CD4-positive, alpha-beta T cell treated with Interleukin-2 at 100 ng/mL for 4 hours (primary cell): ENCODE data around the gene TDP1.
A peak's percentile ranks its signal among the peaks of the same experiment; 100 is the strongest.
"Not testable (repeated sequence)": the region's sequence is repeated elsewhere in the genome, so short reads cannot be mapped to it uniquely, and the experiment has no call there.

Experiments
- DNase-seq: peaks from one replicate; pipeline ENCODE4 v3.0.0-alpha.2; 2020; ENCODE audit warnings: low spot score

Gene TDP1

DNA sequence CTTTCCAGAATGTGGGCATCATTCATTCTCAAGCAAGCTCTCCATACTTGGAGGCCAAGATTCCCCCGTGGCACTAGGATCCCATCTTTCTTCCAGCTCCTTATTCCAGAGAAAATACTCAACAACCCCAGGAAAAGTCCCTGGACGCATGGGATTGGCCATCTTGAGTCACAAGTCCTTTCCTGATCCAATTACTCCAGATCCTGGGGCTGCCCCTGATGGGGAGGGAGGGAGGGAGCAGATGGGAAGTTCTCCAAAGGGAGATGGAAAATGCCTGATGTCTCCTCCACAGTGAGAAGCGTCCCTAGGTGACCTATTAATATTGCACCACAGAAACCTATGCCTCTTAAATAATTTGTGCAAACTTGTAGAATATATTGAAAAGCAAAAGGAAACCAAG is 93.7 kb downstream of the TDP1 start:
- no peak for DNase-seq

DNA sequence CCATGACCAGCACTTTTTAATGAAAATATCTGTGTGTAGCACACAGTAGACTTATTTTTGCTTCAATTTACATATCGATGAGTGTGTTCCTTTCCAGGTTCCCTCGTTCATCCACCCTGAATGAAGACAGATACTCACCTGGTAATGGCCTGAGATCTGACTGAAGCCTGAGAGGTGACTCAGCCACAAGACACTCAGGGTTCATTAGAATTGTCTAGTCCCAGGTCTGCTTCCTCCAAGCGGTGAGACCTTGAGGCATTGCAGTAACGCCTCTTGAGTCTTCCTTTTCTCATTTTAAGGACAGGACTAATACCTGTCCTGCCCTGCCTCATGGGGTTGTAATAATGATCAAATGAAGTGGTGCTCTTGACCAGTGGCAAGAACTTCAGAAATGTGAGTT is 94.5 kb downstream of the TDP1 start:
- DNase-seq, result no peak

DNA sequence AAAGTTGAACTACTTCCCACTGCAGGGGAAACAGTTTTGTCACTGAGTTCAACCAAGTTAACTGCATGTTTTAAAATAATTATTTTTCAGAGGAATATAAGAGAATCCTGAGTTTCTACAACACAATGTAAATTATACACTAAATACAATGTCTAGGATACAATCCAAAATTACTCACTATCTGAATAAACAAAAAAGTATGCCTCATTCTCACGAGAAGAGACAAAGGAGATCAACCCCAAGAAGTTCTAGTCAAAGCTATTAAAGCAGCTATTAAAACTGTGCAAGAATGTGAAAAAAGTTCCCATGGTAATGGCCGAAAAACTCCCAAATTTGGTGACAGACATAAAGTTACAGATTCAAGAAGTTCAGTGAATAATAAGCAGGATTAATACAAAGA is 97.3 kb downstream of the TDP1 start:
- no peak for DNase-seq

DNA sequence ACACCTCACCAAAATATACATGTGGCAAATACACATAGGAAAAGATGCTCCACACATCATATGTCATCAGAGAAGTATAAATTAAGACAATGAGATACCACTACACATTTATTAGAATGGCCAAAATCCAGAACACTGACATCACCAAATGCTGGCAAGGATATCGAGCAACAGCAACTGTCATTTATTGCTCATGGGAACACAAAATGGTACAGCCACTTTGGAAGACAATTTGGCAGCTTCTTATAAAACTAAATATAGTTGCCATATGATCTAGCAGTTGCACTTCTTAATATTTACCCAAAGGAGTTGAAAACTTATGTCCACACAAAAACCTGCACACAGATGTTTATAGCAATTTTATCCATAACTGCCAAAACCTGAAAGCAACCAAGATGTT is 99.1 kb downstream of the TDP1 start:
- no peak for DNase-seq

DNA sequence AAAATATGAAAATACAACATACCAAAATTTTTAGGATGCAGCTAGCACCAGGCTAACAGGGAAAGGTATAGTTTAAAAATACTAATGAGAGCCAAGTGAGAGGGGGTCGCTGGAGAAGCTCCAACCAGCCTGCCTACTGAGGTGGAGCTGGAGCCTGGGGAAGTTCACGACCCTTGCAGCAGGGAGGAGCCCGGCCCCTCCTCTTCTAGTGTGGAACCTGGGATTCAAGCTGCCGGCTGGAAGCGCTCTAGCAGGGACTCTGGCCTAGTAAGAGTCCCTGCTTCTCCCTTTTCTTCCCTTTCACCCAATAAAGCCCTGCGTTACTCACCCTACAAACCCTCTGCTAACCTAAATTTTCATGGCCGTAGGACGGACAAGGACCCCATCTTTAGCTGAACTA is 101.1 kb downstream of the TDP1 start:
- no peak for DNase-seq

DNA sequence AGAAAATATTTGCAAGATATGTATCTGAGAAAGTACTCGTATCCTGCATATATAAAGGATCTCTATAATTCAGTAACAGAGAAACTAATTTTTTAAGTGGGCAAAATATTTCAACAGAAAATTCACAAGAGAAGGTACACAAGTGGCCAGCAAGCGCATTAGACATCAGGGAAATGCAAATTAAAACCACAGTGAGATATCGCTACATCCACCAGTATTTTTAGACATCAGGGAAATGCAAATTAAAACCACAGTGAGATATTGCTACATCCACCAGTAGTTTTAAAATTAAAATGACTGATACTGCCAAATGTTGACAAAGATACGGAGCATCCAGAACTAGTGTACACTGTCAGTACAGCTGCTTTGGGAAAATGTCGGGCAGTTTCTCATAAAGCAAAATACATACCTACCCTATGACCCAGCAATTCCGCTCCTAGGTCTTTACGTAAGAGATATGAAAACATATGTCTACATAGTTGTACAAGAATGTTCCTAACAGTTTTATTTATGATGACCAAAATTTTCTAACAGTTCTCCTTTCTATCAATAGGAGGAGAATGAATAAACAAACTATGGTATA is 103.2 kb downstream of the TDP1 start:
- DNase-seq, result no peak

DNA sequence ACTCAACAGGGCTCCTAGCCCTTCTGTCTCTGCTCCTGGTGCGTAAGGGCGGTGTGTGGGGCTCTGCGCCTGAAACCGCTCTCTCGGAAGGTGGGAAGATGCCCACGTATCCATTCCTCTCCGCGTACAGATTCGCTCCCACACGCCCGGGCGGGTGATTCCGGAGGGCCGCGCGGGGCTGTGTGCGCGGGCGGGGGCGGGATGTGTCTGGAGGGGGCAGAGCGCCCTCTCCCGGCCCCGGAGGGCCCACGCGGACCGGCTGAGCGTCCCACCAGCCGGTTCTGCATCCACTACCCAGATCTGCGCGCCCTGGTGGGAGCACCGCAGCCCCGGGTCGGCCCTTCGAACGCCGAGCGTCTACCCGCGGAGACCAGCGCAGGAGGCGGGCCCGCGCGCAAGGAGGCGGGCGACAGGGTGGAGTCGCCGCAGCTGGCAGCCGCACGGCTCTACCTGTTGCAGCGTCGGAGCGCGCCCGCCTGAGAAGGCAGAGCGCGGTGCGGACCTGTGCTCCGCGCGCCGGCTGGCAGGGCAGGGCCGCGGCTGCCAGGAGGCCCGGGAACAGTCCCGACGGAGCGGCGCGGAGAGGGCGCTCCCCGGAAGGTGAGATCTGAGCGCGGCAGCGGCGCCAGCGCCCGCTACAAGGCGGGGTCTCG is 104.7 kb downstream of the TDP1 start:
- DNase-seq, result peak; percentile 14

DNA sequence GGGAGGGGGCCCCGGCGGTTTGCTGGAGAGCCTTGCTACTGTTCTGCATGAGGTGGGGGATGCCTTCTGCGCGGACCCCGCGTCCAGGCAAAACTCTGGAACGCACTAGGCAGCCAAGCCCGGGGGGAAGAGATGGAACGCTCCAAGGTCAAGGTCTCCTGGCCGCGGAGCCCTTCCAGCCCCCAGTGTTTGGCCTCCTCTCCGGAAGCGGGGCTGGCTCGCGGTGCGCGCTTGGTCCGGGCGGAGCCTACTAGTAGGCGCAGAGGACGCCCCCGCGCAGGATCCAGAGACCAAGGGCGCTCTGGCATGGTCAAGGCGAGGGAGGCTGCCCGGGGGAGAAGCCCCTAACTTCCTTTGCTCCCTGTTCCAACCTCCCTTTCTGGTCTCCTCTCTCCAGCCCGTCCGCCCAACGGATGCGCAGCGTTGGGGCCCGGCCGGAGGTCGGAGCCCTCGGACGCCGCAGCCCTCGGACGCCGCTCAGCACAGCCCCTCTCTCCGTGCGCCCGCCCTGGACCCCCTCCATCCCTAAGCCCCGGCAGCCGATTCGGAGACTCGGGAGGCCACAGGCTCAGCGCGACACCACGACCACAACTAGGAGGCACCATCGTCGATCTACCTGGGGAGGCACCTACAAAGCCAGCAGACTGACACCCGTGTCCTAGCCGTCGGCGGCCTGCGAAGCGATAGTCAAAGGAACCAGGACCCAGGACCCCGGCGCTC is 105.4 kb downstream of the TDP1 start:
- DNase-seq, result no peak

DNA sequence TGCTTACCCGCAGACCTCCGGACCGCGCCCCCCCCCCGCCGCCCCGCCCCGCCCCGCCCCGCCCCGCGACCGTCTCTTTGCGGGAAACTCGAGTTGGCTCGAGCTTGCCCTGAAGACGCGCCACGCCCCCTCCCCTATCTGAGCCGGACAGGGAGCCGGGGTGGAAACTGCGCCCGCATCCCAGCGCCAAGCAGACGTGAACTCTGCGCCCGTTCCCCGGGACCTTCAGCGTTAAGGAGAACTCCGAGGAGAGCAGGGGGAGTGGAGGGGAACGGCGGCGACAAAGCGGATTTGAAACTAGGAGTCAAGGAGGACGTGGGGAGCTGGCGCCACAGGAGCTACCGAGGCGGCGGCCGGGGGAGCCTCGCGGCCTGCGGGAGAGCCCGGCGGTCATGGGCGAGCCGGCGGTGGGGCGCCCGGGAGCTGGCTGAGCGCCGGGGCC is 106.0 kb downstream of the TDP1 start, which contains the start of gene KCNK13:
KCNK13 (plus strand) TSS at position 310 of the 442 bp plus-strand sequence. CDS start 212 bp downstream, outside the sequence.
- DNase-seq, result no peak

DNA sequence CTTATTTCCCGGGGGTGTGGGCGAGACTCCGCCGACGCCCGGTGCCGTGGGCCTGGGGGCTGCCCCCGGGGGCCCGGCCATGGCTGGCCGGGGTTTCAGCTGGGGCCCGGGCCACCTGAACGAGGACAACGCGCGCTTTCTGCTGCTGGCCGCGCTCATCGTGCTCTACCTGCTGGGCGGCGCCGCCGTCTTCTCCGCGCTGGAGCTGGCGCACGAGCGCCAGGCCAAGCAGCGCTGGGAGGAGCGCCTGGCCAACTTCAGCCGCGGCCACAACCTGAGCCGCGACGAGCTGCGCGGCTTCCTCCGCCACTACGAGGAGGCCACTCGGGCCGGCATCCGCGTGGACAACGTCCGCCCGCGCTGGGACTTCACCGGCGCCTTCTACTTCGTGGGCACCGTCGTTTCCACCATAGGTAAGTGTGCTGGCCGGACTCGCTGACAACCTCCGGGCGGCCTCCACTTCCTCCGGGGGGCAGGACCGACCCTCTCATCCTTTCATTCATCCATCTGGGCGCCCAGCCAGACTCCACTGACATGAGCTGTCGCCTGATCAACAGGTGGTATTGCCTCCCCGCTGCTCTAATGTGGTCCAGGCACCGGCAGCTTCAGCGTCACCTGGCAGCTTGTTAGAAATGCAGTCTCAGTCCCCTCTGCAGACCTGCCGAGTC is 106.5 kb downstream of the TDP1 start:
- DNase-seq, result no peak

DNA sequence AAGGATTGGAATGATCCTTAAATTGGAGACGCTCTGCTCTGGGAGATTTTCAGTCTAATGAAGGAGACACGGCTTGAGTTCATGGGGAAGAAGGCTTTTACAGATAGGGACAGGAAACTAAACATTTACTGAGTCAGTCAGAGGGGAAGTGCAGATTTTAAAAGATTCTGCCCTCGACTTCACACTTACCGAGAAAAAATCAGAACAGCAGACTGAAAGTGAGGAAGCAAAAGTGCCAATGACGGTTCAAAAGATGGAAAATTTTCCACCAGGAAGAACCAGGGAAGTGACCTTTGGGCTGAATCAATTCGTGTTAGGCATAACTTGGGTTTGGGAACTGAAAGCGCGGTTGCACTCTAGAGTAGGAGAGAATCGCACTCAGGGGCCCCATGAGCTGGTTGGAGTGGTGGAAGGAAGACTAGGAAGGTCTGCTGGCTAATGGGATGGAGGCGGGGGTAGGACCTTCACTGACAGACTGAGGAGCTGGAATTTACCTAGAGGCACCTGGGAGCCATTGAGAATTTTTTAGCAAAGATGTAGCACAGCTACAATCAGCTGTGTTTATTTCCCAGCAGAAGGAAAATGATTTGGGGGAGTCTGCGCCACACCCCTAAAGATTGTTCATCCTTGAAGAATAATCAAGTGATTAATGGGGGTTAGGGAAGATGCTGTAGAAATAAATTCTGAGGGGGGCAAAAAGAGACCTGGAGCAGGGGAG is 107.3 kb downstream of the TDP1 start:
- no peak for DNase-seq

DNA sequence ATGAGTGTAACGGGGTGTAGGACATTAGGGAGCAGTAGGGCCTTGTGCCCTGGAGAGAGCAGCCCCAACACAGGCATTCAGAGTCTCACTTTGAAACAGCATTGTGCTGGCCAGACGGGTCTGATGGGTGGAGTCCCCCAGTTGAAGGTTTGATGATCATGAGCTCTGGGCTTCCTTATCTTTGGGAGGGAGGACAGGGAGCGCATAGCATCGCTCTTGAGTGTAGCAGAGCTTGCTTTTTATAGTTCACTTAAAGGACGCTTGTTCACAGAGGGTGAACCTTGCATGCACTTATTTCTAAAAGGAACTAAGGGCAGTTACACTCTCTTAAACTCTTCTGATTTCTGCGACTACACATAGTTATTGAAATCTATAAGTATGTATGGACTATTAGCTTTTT is 116.6 kb downstream of the TDP1 start:
- DNase-seq, result no peak

DNA sequence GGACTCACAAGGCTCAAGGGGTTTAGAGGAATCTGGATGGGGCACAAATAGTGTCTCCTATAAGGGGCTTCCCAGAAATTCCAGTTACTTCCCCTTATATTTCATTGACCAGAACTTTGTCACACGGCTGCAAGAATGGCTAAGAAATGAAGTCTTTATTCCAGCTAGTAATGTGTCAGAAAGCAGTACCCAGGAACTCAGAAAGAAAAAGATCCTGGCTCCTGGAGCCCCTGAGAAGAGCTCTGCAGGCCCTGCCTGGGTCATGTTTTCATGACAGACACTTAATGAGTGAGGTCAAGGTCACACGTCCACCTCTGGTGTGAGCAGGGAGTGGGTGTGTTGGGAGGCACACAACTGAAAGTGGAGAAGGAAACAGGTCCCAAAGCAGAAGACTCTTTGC is 123.8 kb downstream of the TDP1 start:
- no peak for DNase-seq

DNA sequence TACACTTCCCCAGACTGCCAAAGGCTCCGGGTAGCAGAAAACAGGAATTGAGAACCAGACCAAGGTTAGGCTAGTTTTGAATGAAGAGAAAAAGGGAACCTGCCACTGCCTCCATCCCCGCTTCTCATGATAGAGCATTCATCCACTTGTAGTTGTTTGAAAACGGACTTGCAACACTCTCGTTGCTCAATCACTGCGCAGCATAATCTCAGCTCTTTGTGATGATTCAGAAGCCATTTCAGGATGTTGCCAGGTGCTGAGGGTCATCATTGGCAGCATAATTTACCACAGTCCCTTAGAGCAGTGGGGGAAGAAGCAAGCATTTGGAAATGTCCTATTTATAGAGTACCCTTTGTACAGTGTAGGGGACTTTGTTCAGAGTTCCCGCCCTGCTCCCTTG is 131.7 kb downstream of the TDP1 start:
- peak; percentile 14 for DNase-seq

DNA sequence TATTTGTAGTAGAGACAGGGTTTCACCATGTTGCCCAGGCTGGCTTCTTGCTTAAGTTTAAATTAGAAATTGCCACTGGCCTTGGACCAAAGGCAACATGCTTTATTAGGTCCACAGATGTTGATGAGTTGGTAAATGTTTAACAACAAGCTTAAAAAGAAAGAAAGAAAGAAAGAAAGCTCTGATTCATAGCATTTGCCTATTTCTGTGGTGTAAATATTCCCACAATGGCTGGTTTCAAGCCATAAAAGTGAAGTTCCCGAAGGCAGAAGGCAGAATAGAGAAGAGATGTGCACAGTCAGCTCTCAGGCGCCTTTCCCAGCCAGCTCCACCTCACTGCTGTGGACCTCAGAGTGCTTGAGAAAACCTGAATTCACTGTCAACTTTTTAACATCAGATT is 132.4 kb downstream of the TDP1 start:
- DNase-seq, result no peak

DNA sequence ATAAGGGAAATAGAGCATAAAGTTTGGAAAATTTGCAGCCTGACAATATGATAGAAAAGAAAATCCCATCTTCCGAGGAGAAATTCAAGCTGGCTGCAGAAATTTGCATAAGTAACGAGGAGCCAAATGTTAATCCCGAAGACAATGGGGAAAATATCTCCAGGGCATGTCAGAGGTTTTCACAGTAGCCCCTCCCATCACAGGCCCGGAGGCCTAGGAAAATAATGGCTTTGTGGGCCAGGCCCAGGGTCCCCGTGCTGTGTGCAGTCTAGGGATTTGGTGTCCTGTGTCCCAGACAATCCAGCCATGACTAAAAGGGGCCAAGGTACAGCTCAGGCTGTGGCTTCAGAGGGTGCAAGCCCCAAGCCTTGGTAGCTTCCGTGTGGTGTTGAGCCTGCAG is 133.8 kb downstream of the TDP1 start:
- DNase-seq, result not testable (repeated sequence)

DNA sequence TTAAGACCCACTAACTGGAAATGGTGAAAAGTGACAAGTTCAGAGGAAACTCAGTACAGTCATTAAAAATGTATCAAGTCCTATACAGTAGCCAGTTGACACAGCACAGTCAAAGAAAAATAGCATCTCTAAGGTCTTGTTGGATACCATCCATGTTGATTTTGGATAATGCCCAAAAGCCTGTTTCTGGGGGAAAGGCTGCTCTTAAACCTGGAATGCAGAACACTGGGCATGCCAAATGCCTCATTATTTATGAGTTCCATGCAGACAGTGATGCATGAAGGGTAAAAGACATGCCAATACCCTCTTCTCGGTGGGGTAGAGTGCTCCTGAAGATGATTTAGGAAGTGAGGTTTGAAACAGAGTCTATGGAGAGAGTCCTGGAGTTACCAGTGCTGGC is 135.7 kb downstream of the TDP1 start:
- no peak for DNase-seq

DNA sequence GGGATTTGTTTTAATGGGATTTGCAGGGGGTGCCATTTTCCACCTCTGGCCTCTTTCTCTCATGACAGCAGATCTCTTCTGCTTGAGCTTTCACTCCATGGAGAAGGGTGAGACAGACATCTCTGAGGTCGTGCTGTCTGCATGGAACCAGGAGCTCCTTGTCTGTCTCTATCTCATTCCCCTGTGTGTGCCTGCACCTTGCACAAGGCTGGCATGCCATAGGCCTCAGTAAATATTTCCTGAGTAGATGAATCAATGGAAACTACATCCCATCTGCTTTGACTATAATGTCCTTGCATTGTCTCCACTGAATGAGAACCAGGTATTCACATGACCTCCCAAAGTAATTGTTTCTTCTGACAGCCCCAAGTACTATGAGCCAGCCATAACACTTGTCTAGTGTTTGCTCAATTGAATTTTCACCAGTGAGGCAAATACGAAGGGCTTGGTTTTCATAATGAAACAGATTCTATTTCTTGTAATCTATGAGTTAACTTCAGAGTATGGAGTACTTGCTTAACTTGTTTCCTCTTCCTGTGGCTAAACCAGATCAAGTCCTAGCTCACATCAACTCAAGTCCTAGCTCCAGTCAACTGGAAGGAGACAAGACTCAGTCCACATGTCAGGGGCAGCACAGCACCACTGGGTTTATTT is 138.3 kb downstream of the TDP1 start:
- DNase-seq, result no peak
